ENCODE measurements around the gene CACNA1S.

The CACNA1S gene

GRCh38 chr1:201089596-201089995 lies 22.6 kb downstream of the CACNA1S start:
- TF ChIP-seq TEAD4 (IDR thresholded peaks at IDR 0.05) (no peak), FOXM1 (IDR thresholded peaks at IDR 0.05; ENCODE audit: borderline replicate concordance, low read depth) (no peak), EGR1 (IDR thresholded peaks at IDR 0.05) (no peak), NFIC (IDR thresholded peaks at IDR 0.05) (no peak), USF1 (IDR thresholded peaks at IDR 0.05) (no peak), CREB1 (IDR thresholded peaks at IDR 0.05; ENCODE audit: low read depth) (no peak), TCF12 (IDR thresholded peaks at IDR 0.05; ENCODE audit: low read depth) (no peak), TAF1 (IDR thresholded peaks at IDR 0.05; ENCODE audit: low read depth) (no peak), RAD21 (IDR thresholded peaks at IDR 0.05; ENCODE audit: low read depth) (no peak), ZBTB7A (IDR thresholded peaks at IDR 0.05; ENCODE audit: low read depth) (no peak), REST (IDR thresholded peaks at IDR 0.05; ENCODE audit: low read depth) (no peak), YY1 (IDR thresholded peaks at IDR 0.05; ENCODE audit: low read depth) (no peak), CEBPB (IDR thresholded peaks at IDR 0.05) (no peak), EP300 (IDR thresholded peaks at IDR 0.05; ENCODE audit: borderline replicate concordance) (no peak)
- TF ChIP-seq, protein P1, sequence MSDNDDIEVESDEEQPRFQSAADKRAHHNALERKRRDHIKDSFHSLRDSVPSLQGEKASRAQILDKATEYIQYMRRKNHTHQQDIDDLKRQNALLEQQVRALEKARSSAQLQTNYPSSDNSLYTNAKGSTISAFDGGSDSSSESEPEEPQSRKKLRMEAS (IDR thresholded peaks at IDR 0.05): no peak

DNA sequence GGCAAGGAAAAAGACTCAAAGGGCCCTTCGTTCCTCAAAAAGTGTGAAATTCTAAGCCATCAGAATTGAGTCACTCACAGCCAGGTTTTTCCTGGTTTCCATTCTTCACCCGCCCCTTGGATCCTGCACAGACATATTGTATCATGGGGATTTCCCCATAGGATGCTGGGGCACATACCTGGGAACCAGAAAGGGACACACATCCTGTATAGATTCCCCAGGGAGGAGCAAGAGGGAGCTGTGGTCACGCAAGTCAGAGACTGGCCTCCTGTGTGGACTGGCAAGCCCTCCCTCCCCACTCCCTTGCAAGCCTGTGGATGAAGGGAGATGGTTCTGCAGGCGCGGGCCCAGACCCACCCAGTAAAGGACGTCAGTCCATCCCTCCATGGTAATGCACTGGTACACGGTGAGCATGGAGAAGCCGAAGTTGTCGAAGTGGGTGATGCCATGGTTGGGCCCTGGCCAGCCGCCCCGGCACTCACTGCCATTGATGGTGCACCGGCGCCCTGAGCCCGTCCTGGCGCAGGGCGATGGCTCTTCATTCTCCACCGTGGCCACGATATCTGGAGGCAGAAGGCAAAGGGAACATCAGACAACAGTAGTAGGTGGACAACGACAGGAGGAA lies 23.2 kb downstream of the CACNA1S start:
- TF ChIP-seq RAD21 (IDR thresholded peaks at IDR 0.05; ENCODE audit: low read depth) (no peak), YY1 (IDR thresholded peaks at IDR 0.05; ENCODE audit: low read depth) (no peak), TCF12 (IDR thresholded peaks at IDR 0.05; ENCODE audit: low read depth) (no peak), TEAD4 (IDR thresholded peaks at IDR 0.05) (no peak), CREB1 (IDR thresholded peaks at IDR 0.05; ENCODE audit: low read depth) (no peak), USF1 (IDR thresholded peaks at IDR 0.05) (no peak), NFIC (IDR thresholded peaks at IDR 0.05) (no peak), EP300 (IDR thresholded peaks at IDR 0.05; ENCODE audit: borderline replicate concordance) (no peak), FOXM1 (IDR thresholded peaks at IDR 0.05; ENCODE audit: borderline replicate concordance, low read depth) (no peak), REST (IDR thresholded peaks at IDR 0.05; ENCODE audit: low read depth) (no peak), CEBPB (IDR thresholded peaks at IDR 0.05) (no peak), ZBTB7A (IDR thresholded peaks at IDR 0.05; ENCODE audit: low read depth) (no peak), EGR1 (IDR thresholded peaks at IDR 0.05) (no peak)

GRCh38 chr1:201088395-201088794 lies 23.8 kb downstream of the CACNA1S start:
- TF ChIP-seq TEAD4 (IDR thresholded peaks at IDR 0.05) (no peak), ZBTB7A (IDR thresholded peaks at IDR 0.05; ENCODE audit: low read depth) (no peak), CREB1 (IDR thresholded peaks at IDR 0.05; ENCODE audit: low read depth) (no peak), NFIC (IDR thresholded peaks at IDR 0.05) (no peak), TCF12 (IDR thresholded peaks at IDR 0.05; ENCODE audit: low read depth) (no peak), EP300 (IDR thresholded peaks at IDR 0.05; ENCODE audit: borderline replicate concordance) (no peak), RAD21 (IDR thresholded peaks at IDR 0.05; ENCODE audit: low read depth) (no peak), YY1 (IDR thresholded peaks at IDR 0.05; ENCODE audit: low read depth) (no peak), FOXM1 (IDR thresholded peaks at IDR 0.05; ENCODE audit: borderline replicate concordance, low read depth) (no peak), CEBPB (IDR thresholded peaks at IDR 0.05) (no peak)
- TF ChIP-seq, protein P1 (IDR thresholded peaks at IDR 0.05): no peak

DNA sequence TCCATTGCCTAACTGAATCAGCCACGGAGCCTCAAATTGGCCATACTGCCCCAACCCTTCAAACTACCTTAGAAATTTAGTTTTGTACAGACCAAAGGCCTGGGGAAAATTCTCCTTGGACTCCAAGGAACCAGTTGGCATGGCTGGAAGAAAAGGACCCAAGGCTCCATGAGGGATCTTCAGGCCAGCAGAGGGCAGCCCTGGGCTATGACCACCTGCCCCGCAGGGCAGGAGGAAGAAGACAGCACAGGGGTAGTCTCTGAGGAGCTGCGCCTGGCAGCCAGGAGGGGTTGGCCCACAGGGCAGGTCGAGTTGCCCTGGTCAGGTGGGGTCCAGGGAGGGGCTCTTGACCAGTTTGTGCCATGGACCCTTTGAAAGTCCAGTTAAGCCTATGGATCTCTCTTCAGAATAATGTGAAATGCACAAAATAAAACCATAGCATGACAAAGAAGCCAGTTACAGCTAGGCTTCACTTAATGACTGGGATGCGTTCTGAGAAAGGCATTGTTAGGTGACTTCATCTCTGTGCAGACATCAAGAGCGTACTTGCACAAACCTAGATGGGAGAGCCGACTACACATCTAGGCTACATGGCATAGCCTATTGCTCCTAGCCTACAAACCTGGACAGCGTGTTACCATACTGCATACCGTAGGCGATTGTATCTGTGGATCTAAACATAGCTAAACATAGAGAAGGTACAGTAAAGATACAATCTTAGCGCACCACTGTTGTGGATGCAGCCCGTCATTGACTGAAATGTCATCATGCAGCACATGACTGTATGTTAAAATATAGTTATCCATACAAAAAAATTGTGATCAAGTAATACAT lies 26.1 kb downstream of the CACNA1S start:
- TF ChIP-seq RAD21 (IDR thresholded peaks at IDR 0.05; ENCODE audit: low read depth) (peak; percentile 91), EGR1 (IDR thresholded peaks at IDR 0.05) (no peak)

DNA sequence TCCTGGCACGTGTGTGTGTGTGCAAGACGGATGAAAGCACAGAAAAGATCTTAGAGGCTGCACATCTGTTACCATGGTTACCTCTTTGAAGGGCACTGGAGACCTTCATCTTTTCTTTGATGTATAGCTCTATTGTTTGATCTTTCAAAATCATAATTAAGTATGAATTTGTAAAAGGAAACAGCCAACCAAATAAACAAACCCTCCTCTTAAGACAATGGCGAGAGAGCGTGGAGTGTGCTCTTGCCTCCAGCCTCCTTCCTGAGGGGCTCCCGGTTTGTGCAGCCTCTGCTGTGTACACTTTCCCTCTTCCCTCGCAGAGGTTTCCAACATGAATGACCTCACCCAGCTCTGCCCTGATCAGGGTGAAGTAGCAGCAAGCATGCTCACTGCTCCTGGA lies 27.9 kb downstream of the CACNA1S start:
- no peak for TF ChIP-seq USF1 (IDR thresholded peaks at IDR 0.05)
